B cell (primary cell): ENCODE results near the gene SLC8B1.

ENCODE experiments used
- CTCF ChIP-seq: fragments of 200-600 bp; IDR thresholded peaks from one replicate; pipeline ENCODE4 v1.8.0; 2022; ENCODE audit warnings: antibody characterized with exemption, mild to moderate bottlenecking
- EZH2 ChIP-seq: IDR thresholded peaks from 2 replicates; pipeline ENCODE4 v1.6.1; 2012; ENCODE audit warnings: borderline replicate concordance, low read depth, mild to moderate bottlenecking, moderate library complexity, low read length; ENCODE audit not compliant: insufficient read depth, poor library complexity, severe bottlenecking

- no peak for TF ChIP-seq CTCF
- no peak for TF ChIP-seq EZH2
These were observed 10.4 kb upstream of the SLC8B1 start for GRCh38 chr12:113345318-113345717.
